ENCODE data around the gene TPSD1.
"Not testable (repeated sequence)": the region's sequence is repeated elsewhere in the genome, so short reads cannot be mapped to it uniquely, and the experiment has no call there.

Gene TPSD1

DNA sequence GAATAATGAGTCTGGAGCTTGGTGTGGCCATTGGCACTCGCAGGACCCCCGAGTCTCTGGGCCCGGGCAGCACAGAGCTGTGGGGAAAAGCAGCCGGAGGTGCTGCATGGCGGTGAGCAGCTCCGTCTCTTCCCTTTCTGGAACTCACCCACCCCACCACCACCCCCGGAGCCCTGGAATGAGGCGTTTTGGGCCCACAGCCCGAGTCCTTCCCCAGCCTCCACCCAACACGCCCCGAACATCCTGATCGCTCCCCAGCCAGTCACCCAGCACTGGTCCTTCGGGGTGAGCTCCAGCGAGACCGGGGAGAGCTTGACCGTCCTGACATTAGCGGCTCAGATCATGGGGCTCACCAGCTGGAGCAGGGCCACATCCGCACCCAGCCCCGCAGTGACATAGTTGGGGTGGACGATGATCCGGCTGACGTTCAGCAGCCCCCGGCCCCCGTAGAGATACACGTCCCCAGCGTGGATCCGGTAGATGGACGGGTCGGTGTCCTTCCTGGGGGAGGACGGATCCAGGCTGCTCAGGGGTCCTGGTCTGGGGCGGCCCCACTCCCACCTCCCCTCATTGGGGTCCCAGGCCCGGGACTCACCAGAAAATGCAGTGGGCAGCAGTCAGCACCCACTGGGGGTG lies 6.5 kb downstream of the TPSD1 start:
- H3K4me1 Mint-ChIP-seq (ENCODE audit: low read depth) = peaks cover 5% of the 10 kb centered on the region
- H3K9me3 Mint-ChIP-seq = peaks cover 9% of the 10 kb centered on the region
- H3K27me3 Mint-ChIP-seq = peaks cover 19% of the 10 kb centered on the region
- H3K4me3 Mint-ChIP-seq = no peak overlapping the region
- H3K27ac Mint-ChIP-seq = no peak overlapping the region
- H3K36me3 Mint-ChIP-seq (ENCODE audit: low read depth) = no peaks in the 10 kb centered on the region

GRCh38 chr16:1262846-1263221 lies 7.0 kb downstream of the TPSD1 start:
- H3K36me3 Mint-ChIP-seq (ENCODE audit: low read depth) = no peaks in the 10 kb centered on the region
- H3K27me3 Mint-ChIP-seq = peaks cover 18% of the 10 kb centered on the region
- peaks cover 9% of the 10 kb centered on the region for H3K9me3 Mint-ChIP-seq
- peaks cover 5% of the 10 kb centered on the region for H3K4me1 Mint-ChIP-seq (ENCODE audit: low read depth)
- no peak overlapping the region for H3K4me3 Mint-ChIP-seq
- no peak overlapping the region for H3K27ac Mint-ChIP-seq

DNA sequence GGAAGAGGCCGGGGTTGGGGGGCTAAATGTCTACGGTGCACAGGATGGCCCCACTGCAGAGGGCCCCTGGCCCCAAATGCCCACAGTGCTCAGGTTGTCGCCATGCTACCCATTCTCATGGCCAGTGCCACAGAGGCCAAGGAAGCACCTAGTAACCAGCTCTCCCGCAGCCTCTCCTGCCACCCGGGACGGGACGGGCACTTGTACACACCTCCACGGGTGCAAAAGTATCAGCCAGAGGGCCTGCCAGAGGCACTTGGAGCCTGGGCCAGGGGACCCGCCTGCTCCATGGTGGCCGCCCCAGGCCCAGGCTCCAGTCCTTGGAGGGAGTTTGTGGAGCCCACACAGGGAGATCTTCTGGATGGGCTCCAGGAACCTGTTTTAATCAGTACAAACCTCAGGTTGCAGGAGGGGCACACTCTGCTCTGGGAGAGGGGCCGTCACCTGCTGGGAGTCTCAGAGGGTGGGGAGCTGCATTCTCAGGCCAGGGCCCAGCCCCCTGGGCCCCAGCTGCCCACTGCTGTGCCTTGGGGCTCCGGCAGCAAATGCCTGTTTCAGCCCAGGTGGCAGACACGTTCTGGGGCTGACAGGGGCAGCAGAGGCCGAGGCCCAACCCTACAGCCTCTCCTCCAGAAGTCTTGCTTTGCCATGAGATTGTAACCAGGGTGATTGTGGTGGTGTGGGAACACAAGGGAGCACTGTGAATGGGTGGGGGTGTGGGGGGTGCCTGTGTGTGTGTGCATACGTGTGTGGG lies 7.9 kb downstream of the TPSD1 start:
- no peak overlapping the region for H3K4me3 Mint-ChIP-seq
- H3K27ac Mint-ChIP-seq = no peak overlapping the region
- H3K4me1 Mint-ChIP-seq (ENCODE audit: low read depth) = peaks cover 5% of the 10 kb centered on the region
- H3K9me3 Mint-ChIP-seq = peaks cover 9% of the 10 kb centered on the region
- H3K36me3 Mint-ChIP-seq (ENCODE audit: low read depth) = no peaks in the 10 kb centered on the region
- peaks cover 18% of the 10 kb centered on the region for H3K27me3 Mint-ChIP-seq

- Mint-ChIP-seq H3K27ac (no peak overlapping the region), H3K4me3 (no peak overlapping the region), H3K36me3 (ENCODE audit: low read depth) (no peaks in the 10 kb centered on the region)
Measured at GRCh38 chr16:1264345-1265089, 8.6 kb downstream of the TPSD1 start.

DNA sequence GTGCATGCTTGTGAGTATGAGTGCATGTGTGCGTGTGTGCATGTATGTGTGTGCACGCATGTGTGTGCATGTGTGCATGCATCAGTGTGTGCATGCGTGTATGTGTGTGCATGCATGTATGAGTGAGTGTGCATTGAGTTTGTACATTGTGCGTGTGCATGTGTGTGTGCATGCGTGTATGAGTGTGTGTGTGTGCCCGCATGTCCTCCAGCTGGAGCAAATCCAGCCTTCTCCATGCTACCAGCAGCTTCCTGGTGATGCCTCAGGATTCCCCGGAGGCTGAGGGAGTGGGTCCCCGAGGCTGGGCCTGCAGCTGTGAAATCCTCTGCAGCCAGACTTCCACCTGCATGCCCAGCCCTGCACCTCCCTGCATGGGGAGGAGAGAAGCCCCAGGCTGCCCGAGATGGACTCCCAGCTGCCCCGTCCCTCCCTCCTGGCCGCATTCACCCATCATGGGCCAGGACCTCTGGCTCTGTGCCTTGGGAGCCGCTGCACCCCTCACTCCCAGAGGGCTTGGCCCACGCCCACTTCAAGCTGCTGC lies 9.3 kb downstream of the TPSD1 start:
- Mint-ChIP-seq H3K4me1 (ENCODE audit: low read depth) (no peaks in the 10 kb centered on the region), H3K27ac (no peak overlapping the region), H3K9me3 (peaks cover 9% of the 10 kb centered on the region), H3K36me3 (ENCODE audit: low read depth) (no peaks in the 10 kb centered on the region), H3K4me3 (no peak overlapping the region), H3K27me3 (peaks cover 14% of the 10 kb centered on the region)

More at GRCh38 chr16:1264345-1265089, 8.6 kb downstream of the TPSD1 start:
- H3K9me3 Mint-ChIP-seq = peaks cover 9% of the 10 kb centered on the region
- peaks cover 14% of the 10 kb centered on the region for H3K27me3 Mint-ChIP-seq
- no peaks in the 10 kb centered on the region for H3K4me1 Mint-ChIP-seq (ENCODE audit: low read depth)

- H3K36me3 Mint-ChIP-seq (ENCODE audit: low read depth) = no peaks in the 10 kb centered on the region
- peaks cover 8% of the 10 kb centered on the region for H3K27me3 Mint-ChIP-seq
- no peak overlapping the region for H3K4me3 Mint-ChIP-seq
- no peaks in the 10 kb centered on the region for H3K4me1 Mint-ChIP-seq (ENCODE audit: low read depth)
- H3K9me3 Mint-ChIP-seq = peaks cover 9% of the 10 kb centered on the region
- H3K27ac Mint-ChIP-seq = no peak overlapping the region
Measured at GRCh38 chr16:1265826-1266225, 10.0 kb downstream of the TPSD1 start.

DNA sequence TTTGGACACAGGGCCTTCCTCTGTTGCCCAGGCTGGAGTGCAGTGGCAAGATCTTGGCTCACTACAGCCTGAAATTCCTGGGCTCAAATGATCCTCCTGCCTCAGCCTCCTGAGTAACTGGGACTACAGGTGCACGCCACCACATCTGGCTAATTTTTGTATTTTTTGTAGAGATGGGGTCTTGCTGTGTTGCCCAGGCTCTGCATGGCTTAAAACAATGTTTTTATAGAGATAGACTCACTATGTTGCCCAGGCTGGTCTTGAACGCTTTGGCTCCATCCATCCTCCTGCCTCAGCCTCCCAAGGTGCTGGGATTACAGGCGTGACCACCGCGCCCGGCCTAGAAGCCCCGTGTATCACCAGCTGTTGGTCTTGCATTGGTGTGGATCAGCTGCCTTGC lies 13.5 kb downstream of the TPSD1 start:
- H3K9me3 Mint-ChIP-seq; H3K4me1 Mint-ChIP-seq (ENCODE audit: low read depth); H3K36me3 Mint-ChIP-seq (ENCODE audit: low read depth); H3K27me3 Mint-ChIP-seq; H3K4me3 Mint-ChIP-seq; H3K27ac Mint-ChIP-seq: not testable (repeated sequence)

GRCh38 chr16:1271380-1271723 lies 15.5 kb downstream of the TPSD1 start:
- H3K9me3 Mint-ChIP-seq = no peaks in the 10 kb centered on the region
- H3K27me3 Mint-ChIP-seq = peaks cover 12% of the 10 kb centered on the region
- H3K27ac Mint-ChIP-seq = no peak overlapping the region
- H3K4me3 Mint-ChIP-seq = no peak overlapping the region
- H3K4me1 Mint-ChIP-seq (ENCODE audit: low read depth) = no peaks in the 10 kb centered on the region
- no peaks in the 10 kb centered on the region for H3K36me3 Mint-ChIP-seq (ENCODE audit: low read depth)

DNA sequence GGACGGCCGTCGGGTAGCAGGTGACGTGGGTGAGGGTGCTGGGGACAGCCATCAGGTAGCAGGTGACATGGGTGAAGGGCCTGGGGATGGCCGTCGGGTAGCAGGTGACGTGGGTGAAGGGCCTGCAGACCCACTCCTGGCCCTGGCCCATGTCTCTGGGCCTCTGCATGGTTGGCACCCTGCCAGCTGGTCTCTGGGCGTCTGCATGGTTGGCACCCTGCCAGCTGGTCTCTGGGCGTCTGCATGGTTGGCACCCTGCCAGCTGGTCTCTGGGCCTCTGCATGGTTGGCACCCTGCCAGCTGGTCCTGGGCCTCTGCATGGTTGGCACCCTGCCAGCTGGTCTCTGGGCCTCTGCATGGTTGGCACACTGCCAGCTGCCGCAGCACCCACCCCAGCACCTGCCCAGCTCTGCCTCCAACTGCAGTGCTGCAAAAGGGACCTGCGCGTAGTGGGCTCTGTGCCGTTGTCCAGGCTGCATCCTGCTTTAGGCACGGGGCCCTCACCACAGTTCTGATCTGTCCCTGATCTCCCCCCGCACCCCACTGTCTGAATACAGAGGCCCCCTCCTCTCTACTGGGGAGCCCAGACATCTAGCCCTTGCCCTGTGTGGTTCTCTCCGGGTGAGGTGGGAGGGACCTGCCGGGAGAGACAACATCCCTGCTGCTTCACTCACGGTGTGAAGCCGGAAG lies 16.0 kb downstream of the TPSD1 start:
- H3K27ac Mint-ChIP-seq; H3K4me3 Mint-ChIP-seq; H3K4me1 Mint-ChIP-seq (ENCODE audit: low read depth); H3K36me3 Mint-ChIP-seq (ENCODE audit: low read depth); H3K9me3 Mint-ChIP-seq: not testable (repeated sequence)
- H3K27me3 Mint-ChIP-seq = peaks cover 12% of the 10 kb centered on the region

DNA sequence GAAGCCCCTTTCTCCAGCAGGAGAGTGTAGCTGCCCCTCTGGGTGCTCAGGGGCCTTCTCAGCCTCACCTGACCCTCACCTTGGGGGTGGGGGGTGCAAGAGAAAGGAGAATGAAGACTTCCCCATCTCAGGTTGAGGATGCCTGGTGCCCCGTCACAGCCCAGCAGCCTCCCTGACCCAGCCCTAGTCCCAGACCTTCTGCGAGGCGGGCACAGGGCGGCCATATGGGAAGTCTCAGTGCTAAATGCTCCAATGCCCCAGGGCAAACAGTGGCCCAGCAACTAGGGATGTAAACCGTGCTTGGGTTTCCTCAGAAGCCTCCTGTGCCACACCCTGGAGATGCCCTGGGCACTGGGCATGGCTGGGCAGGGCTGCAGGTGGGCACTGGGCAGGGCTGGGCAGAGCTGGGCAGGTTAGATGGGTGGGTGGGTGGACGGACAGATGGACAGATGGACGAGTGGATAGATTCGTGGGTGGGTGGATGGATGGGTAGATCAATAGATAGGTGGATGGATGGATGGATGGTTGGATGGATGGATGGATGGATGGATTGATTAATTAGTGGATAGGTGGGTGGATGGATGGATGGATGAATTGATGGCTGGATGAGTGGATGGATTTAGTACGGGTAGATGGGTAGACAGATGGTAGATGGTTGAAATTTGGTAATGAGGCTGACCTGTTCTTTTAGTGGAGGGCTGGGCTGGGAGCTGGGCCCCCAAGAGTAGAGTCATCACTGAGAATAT lies 16.8 kb downstream of the TPSD1 start:
- Mint-ChIP-seq H3K4me1 (ENCODE audit: low read depth) (no peaks in the 10 kb centered on the region), H3K9me3 (no peaks in the 10 kb centered on the region), H3K4me3 (no peak overlapping the region), H3K27me3 (peaks cover 12% of the 10 kb centered on the region), H3K36me3 (ENCODE audit: low read depth) (no peaks in the 10 kb centered on the region), H3K27ac (peak overlapping the region; percentile 67)

- H3K27ac Mint-ChIP-seq = no peak overlapping the region
- H3K4me3 Mint-ChIP-seq = no peak overlapping the region
- peaks cover 12% of the 10 kb centered on the region for H3K27me3 Mint-ChIP-seq
- no peaks in the 10 kb centered on the region for H3K36me3 Mint-ChIP-seq (ENCODE audit: low read depth)
- no peaks in the 10 kb centered on the region for H3K4me1 Mint-ChIP-seq (ENCODE audit: low read depth)
- no peaks in the 10 kb centered on the region for H3K9me3 Mint-ChIP-seq
Measured at GRCh38 chr16:1273816-1274215, 17.9 kb downstream of the TPSD1 start.

DNA sequence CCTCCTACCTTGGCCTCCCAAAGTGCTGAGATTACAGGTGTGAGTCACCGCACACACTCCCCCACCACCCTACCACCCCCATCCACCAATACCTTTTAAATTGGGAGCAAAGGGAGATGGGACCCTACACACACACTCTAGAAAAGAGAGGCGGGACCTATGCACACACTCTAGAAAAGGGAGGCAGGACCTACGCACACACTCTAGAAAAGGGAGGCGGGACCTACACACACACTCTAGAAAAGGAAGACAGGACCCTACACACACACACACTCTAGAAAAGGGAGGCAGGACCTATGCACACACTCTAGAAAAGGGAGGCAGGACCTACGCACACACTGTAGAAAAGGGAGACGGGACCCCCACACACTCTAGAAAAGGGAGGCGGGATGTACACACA lies 18.9 kb downstream of the TPSD1 start:
- Mint-ChIP-seq H3K27me3 (peaks cover 12% of the 10 kb centered on the region), H3K36me3 (ENCODE audit: low read depth) (no peaks in the 10 kb centered on the region), H3K4me1 (ENCODE audit: low read depth) (no peaks in the 10 kb centered on the region), H3K4me3 (no peak overlapping the region), H3K27ac (no peak overlapping the region), H3K9me3 (no peaks in the 10 kb centered on the region)

DNA sequence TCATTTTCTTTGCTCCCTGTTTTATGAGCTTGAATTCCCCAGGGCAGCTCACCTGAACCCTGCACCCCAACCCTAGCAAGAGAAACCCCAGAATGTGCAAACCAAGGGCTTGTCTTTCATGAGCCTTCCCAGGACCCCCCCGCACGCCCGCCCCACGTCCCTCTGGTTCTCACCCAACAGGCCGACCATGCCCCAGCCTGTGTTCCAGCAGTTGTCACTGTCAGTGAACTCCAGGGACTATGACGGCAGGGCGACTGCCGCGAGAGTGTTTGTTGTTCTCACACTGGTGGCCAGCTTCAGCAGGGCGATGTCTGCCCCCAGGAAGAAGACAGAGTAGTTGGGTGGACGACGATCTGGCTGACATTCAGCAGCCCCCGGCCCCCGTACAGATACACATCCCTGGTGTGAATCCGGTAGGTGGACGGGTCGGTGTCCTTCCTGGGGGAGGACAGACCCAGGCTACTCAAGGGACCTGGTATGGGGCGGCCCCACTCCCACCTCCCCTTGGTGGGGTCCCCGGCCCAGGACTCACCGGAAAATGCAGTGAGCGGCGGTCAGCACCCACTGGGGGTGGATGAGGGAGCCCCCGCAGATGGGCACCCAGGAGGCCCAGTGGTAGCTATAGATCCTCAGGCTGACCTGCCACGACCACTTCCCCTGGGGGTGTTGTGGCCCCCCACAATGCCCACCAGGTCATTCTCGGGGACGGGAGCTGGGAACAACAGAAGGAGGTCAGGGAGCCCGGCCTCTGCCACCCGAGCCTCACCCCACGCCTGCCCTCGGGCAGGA lies 20.1 kb downstream of the TPSD1 start:
- Mint-ChIP-seq H3K4me1 (ENCODE audit: low read depth) (no peaks in the 10 kb centered on the region), H3K9me3 (no peaks in the 10 kb centered on the region), H3K27ac (no peak overlapping the region), H3K36me3 (ENCODE audit: low read depth) (no peaks in the 10 kb centered on the region), H3K27me3 (peaks cover 12% of the 10 kb centered on the region), H3K4me3 (no peak overlapping the region)

DNA sequence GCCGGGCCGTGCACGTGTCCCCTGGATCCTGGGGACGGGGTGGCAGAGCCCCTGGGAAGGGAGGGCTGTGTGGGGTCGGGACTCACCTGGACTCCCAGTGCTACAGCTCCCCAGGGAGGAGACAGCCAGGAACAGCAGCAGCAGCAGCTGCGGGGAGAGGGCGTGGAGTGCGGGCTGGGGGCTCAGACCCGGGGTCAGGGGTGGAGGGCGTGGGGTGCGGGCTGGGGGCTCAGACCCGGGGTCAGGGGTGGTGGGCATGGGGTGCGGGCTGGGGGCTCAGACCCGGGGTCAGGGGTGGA lies 20.7 kb downstream of the TPSD1 start:
- Mint-ChIP-seq H3K4me1 (ENCODE audit: low read depth) (no peaks in the 10 kb centered on the region), H3K36me3 (ENCODE audit: low read depth) (no peaks in the 10 kb centered on the region), H3K4me3 (no peak overlapping the region), H3K27ac (no peak overlapping the region), H3K9me3 (no peaks in the 10 kb centered on the region), H3K27me3 (peaks cover 12% of the 10 kb centered on the region)

All from stimulated activated naive CD8-positive, alpha-beta T cell treated with anti-CD3 and anti-CD28 coated beads, Interleukin-15, Interleukin-2, amounts not matched to agents 100 ng/mL and 50 ng/mL, for 24 hours (primary cell).